Panc1 (cell line): ENCODE data around the gene SEMA4A. TPM values are rescaled to one million over a fixed set of nuclear protein-coding genes. Genes with fewer than 3 reads are reported as not detected.

Experiments
- ATAC-seq: fragments of 200-7000 bp; cut with Tn5 transposase; 2 replicates; pipeline ENCODE4 v1.9.1; 2020; ENCODE audit warnings: mild to moderate bottlenecking, moderate library complexity
- BruUV-seq: library from RNA; stranded (reverse); fragments of 400-500 nt; replicated peaks from 2 replicates; lab custom pipeline; 2021; lab: Mats Ljungman, UMichigan
- CTCF ChIA-PET: fragments of 300-600 bp; sonication (Branson Sonifier 250); formaldehyde crosslinking; loops from one replicate; lab custom pipeline; 2022; ENCODE audit warnings: antibody characterized with exemption; lab: Charles Lee
- POLR2A ChIA-PET: fragments of 300-600 bp; sonication (Branson Sonifier 250); formaldehyde crosslinking; loops from one replicate; lab custom pipeline; 2022; ENCODE audit warnings: antibody characterized with exemption; lab: Charles Lee
- DNase-seq: peaks from one replicate; pipeline ENCODE4 v3.0.0-alpha.2; 2010; ENCODE audit warnings: low read depth, low spot score
- H3K27ac ChIP-seq: 2 replicates; pipeline ENCODE4 v1.5.1; 2011; ENCODE audit warnings: mild to moderate bottlenecking, low read length, inconsistent platforms
- H3K27me3 ChIP-seq: fragments of 200-500 bp; sonication (Bioruptor generic); 2 replicates; pipeline ENCODE4 v1.6.0; 2014; ENCODE audit warnings: low read length, inconsistent platforms; ENCODE audit not compliant: control insufficient read depth, insufficient read depth
- H3K36me3 ChIP-seq: fragments of 200-500 bp; sonication (Bioruptor generic); 2 replicates; pipeline ENCODE4 v1.5.1; 2014; ENCODE audit warnings: inconsistent platforms, mild to moderate bottlenecking, low read length, moderate library complexity; ENCODE audit not compliant: control insufficient read depth, insufficient read depth
- H3K4me1 ChIP-seq: 2 replicates; pipeline ENCODE4 v1.5.1; 2011; ENCODE audit warnings: inconsistent platforms, mild to moderate bottlenecking, low read length, moderate library complexity; ENCODE audit not compliant: control insufficient read depth, insufficient read depth
- H3K4me3 ChIP-seq, 2 experiments: 2 replicates each; pipeline ENCODE4 v1.5.1; 2011 to 2012; ENCODE audit warnings: low read depth in 2 of 2, low read length in 2 of 2, mild to moderate bottlenecking in 2 of 2, inconsistent platforms in 1 of 2, moderate library complexity in 1 of 2
- H3K9me3 ChIP-seq: fragments of 200-500 bp; sonication (Bioruptor generic); 2 replicates; pipeline ENCODE4 v1.5.1; 2014; ENCODE audit warnings: low read depth, mild to moderate bottlenecking, inconsistent platforms, low read length, moderate library complexity; ENCODE audit not compliant: control insufficient read depth, insufficient read depth
- CTCF ChIP-seq: fragments of 450-650 bp; IDR thresholded peaks from 2 replicates; pipeline ENCODE4 v1.5.1; 2017; ENCODE audit warnings: mild to moderate bottlenecking
- POLR2AphosphoS5 ChIP-seq: IDR thresholded peaks from 2 replicates; pipeline ENCODE4 v1.6.1; 2012; ENCODE audit warnings: mild to moderate bottlenecking, low read depth, low read length, moderate library complexity
- REST ChIP-seq, 2 experiments: IDR thresholded peaks; 2 replicates each; pipeline ENCODE4 v1.6.1; 2011 to 2012; ENCODE audit warnings: low read depth in 2 of 2, control low read depth in 1 of 2, low read length in 1 of 2, mild to moderate bottlenecking in 1 of 2, moderate library complexity in 1 of 2; ENCODE audit not compliant: insufficient read depth in 1 of 2
- SIN3A ChIP-seq: IDR thresholded peaks from 2 replicates; pipeline ENCODE4 v1.6.1; 2012; ENCODE audit warnings: low read depth, mild to moderate bottlenecking, low read length, moderate library complexity, borderline replicate concordance; ENCODE audit not compliant: insufficient read depth
- TCF7L2 ChIP-seq: IDR thresholded peaks from 2 replicates; pipeline ENCODE4 v1.6.1; 2011; ENCODE audit warnings: mild to moderate bottlenecking, low read depth, low read length, inconsistent platforms
- in situ Hi-C: cut with HindIII; loops from 2 replicates; pipeline ENCODE4 v1.10.0; 2016; ENCODE audit warnings: low sequenced_read_pairs, low pct_unique_long_range_greater_than_20kb
- intact Hi-C: fragments of 100-400 bp; cut with micrococcal nuclease; formaldehyde crosslinking; loops from one replicate; pipeline ENCODE4 v1.10.0; 2022; ENCODE audit not compliant: unreplicated experiment
- total RNA-seq: library from RNA; stranded (reverse); gene quantifications from one replicate; pipeline ENCODE4 v1.2.1, GENCODE V29; 2021; ENCODE audit not compliant: unreplicated experiment

The SEMA4A gene
- total RNA-seq, 1 experiment from 2014 or later, result 0.21 TPM

- no peak overlapping the region for H3K27ac ChIP-seq
- H3K4me1 ChIP-seq, result no peaks in the 10 kb centered on the region
- POLR2A ChIA-PET, result interaction anchor here (0.7 kb wide), 1 partner anchor 202 kb away, joined by 4 read pairs; no protein-coding TSS in a partner anchor
- no peaks in the 10 kb centered on the region for H3K36me3 ChIP-seq
- no peak overlapping the region for H3K4me3 ChIP-seq
- H3K27me3 ChIP-seq, result no peaks in the 10 kb centered on the region
- BruUV-seq, result no TSS peak
- CTCF ChIA-PET, result interaction anchor here (0.6 to 1.2 kb wide), 2 partner anchors 41 to 48 kb away, joined by 5 to 7 read pairs; no protein-coding TSS in a partner anchor
- DNase-seq, result no peak
- TF ChIP-seq POLR2AphosphoS5, result no peak
- no peak for TF ChIP-seq TCF7L2
- no peak for TF ChIP-seq SIN3A
- no peak for TF ChIP-seq CTCF
- TF ChIP-seq REST (IDR thresholded peaks at IDR 0.05; ENCODE audit: insufficient read depth in 1 of 2, low read depth in 2 of 2, low read length in 1 of 2), result no peak
- no peak; the same call in 1 of the 2 replicates for ATAC-seq
- in situ Hi-C loops, result no loop called here
- intact Hi-C loops, result no loop called here
- H3K9me3 ChIP-seq, result no peaks in the 10 kb centered on the region
Observed at GRCh38 chr1:156176610-156177210, 23.3 kb downstream of the SEMA4A start.

GRCh38 chr1:156177919-156178654 is 24.7 kb downstream of the SEMA4A start:
- BruUV-seq, result no TSS peak
- ChIA-PET CTCF (no interaction called here), POLR2A (interaction anchor here (0.7 kb wide), 1 partner anchor 13 kb away, joined by 8 read pairs; no protein-coding TSS in a partner anchor)
- ATAC-seq, result no peak
- Histone ChIP-seq H3K27me3 (no peaks in the 10 kb centered on the region), H3K4me3 (no peak overlapping the region), H3K9me3 (no peaks in the 10 kb centered on the region), H3K36me3 (no peaks in the 10 kb centered on the region), H3K4me1 (no peaks in the 10 kb centered on the region), H3K27ac (no peak overlapping the region)
- TF ChIP-seq SIN3A (no peak), TCF7L2 (no peak), POLR2AphosphoS5 (no peak), CTCF (no peak), REST (IDR thresholded peaks at IDR 0.05; ENCODE audit: insufficient read depth in 1 of 2, low read depth in 2 of 2, low read length in 1 of 2) (no peak)
- in situ Hi-C loops, result no loop called here
- intact Hi-C loops, result no loop called here
- DNase-seq, result no peak
